HepG2 (cell line): ENCODE measurements around the gene NLRC5.

ENCODE experiments used
- BHLHE40 ChIP-seq: IDR thresholded peaks from 2 replicates; pipeline ENCODE4 v1.6.1; 2011; ENCODE audit warnings: low read length, improper control_type of control experiment
- EZH2 ChIP-seq: conservative IDR thresholded peaks from 2 replicates; pipeline ENCODE4 v1.6.1; 2012; ENCODE audit warnings: mild to moderate bottlenecking, low read depth, low read length, moderate library complexity
- FOXK1 ChIP-seq: sonication (generic); formaldehyde crosslinking; IDR thresholded peaks from 2 replicates; pipeline ENCODE4 v1.4.0; 2020; ENCODE audit warnings: low read depth, missing genetic modification reagents, borderline replicate concordance
- GTF2F1 ChIP-seq: fragments of 150-350 bp; IDR thresholded peaks from 2 replicates; pipeline ENCODE4 v1.6.1; 2014; ENCODE audit warnings: low read length
- JUND ChIP-seq: sonication (generic); formaldehyde crosslinking; IDR thresholded peaks from 2 replicates; pipeline ENCODE4 v1.8.0; 2022; ENCODE audit warnings: mild to moderate bottlenecking, missing genetic modification reagents
- KAT7 ChIP-seq: IDR thresholded peaks from 2 replicates; pipeline ENCODE4 v1.6.1; 2018; ENCODE audit warnings: borderline replicate concordance, missing compliant biosample characterization
- ZNF367 ChIP-seq: sonication (generic); formaldehyde crosslinking; IDR thresholded peaks from 2 replicates; pipeline ENCODE4 v1.4.0; 2020; ENCODE audit warnings: missing genetic modification reagents, borderline replicate concordance
- ZNF383 ChIP-seq: sonication (generic); formaldehyde crosslinking; IDR thresholded peaks from 2 replicates; pipeline ENCODE4 v1.4.0; 2020; ENCODE audit warnings: missing genetic modification reagents, mild to moderate bottlenecking, borderline replicate concordance
- ZNF530 ChIP-seq: sonication (generic); formaldehyde crosslinking; IDR thresholded peaks from 2 replicates; pipeline ENCODE4 v1.5.0; 2020; ENCODE audit warnings: low read depth, mild to moderate bottlenecking, missing genetic modification reagents
- TF ChIP-seq, protein P1 (sequence below): sonication (generic); formaldehyde crosslinking; IDR thresholded peaks from 2 replicates; pipeline ENCODE4 v1.5.0; 2020; ENCODE audit warnings: mild to moderate bottlenecking, missing genetic modification reagents, moderate library complexity
- TF ChIP-seq, protein P2 (sequence below): sonication (generic); formaldehyde crosslinking; IDR thresholded peaks from 2 replicates; pipeline ENCODE4 v1.5.0; 2020; ENCODE audit warnings: missing genetic modification reagents
- TF ChIP-seq, protein P3 (sequence below): sonication (generic); formaldehyde crosslinking; IDR thresholded peaks from 2 replicates; pipeline ENCODE4 v1.4.0; 2020; ENCODE audit warnings: missing genetic modification reagents, mild to moderate bottlenecking, borderline replicate concordance
- TF ChIP-seq, protein P4 (sequence below): sonication (generic); formaldehyde crosslinking; IDR thresholded peaks from 2 replicates; pipeline ENCODE4 v1.4.0; 2020; ENCODE audit warnings: missing genetic modification reagents

DNA sequence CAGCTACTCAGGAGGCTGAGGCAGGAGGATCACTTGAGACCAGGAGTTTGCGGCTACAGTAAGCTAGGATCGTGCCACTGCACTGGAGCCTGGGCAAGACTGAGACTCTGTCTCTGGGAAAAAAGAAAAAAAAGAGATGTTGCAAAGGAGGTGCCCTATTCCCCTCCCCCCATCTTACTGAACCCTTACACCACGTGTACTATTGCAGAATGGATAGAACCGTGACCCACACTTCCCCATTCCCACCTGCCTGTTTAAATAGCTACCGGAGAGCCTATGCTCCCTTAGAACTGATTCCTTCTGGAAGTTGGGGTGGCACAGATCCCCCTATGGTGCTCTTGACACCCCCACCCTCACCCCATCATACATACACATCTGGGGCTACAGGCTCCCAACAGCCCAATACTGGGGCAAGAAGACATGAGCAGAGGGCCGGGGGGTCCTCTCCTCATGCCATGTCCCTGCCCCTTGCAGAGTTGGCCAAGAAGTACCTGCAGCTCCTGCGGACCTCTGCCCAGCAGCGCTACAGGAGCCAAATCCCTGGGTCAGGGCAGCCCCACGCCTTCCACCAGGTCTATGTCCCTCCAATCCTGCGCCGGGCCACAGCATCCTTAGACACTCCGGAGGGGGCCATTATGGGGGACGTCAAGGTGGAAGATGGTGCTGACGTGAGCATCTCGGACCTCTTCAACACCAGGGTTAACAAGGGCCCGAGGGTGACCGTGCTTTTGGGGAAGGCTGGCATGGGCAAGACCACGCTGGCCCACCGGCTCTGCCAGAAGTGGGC, 35.7 kb downstream of the NLRC5 start:
- TF ChIP-seq, protein P1, sequence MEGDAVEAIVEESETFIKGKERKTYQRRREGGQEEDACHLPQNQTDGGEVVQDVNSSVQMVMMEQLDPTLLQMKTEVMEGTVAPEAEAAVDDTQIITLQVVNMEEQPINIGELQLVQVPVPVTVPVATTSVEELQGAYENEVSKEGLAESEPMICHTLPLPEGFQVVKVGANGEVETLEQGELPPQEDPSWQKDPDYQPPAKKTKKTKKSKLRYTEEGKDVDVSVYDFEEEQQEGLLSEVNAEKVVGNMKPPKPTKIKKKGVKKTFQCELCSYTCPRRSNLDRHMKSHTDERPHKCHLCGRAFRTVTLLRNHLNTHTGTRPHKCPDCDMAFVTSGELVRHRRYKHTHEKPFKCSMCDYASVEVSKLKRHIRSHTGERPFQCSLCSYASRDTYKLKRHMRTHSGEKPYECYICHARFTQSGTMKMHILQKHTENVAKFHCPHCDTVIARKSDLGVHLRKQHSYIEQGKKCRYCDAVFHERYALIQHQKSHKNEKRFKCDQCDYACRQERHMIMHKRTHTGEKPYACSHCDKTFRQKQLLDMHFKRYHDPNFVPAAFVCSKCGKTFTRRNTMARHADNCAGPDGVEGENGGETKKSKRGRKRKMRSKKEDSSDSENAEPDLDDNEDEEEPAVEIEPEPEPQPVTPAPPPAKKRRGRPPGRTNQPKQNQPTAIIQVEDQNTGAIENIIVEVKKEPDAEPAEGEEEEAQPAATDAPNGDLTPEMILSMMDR, result no peak
- TF ChIP-seq JUND (CRISPR knock-in tag) (no peak), GTF2F1 (no peak), ZNF367 (CRISPR knock-in tag) (no peak), ZNF383 (no peak), EZH2 (no peak), ZNF530 (CRISPR knock-in tag) (no peak), BHLHE40 (no peak), FOXK1 (CRISPR knock-in tag) (no peak), KAT7 (no peak)
- TF ChIP-seq, protein P2, sequence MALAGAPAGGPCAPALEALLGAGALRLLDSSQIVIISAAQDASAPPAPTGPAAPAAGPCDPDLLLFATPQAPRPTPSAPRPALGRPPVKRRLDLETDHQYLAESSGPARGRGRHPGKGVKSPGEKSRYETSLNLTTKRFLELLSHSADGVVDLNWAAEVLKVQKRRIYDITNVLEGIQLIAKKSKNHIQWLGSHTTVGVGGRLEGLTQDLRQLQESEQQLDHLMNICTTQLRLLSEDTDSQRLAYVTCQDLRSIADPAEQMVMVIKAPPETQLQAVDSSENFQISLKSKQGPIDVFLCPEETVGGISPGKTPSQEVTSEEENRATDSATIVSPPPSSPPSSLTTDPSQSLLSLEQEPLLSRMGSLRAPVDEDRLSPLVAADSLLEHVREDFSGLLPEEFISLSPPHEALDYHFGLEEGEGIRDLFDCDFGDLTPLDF (CRISPR knock-in tag), result no peak
- TF ChIP-seq, protein P3, sequence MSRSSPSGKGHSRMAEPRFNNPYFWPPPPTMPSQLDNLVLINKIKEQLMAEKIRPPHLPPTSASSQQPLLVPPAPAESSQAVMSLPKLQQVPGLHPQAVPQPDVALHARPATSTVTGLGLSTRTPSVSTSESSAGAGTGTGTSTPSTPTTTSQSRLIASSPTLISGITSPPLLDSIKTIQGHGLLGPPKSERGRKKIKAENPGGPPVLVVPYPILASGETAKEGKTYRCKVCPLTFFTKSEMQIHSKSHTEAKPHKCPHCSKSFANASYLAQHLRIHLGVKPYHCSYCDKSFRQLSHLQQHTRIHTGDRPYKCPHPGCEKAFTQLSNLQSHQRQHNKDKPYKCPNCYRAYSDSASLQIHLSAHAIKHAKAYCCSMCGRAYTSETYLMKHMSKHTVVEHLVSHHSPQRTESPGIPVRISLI, result no peak
- TF ChIP-seq, protein P4, sequence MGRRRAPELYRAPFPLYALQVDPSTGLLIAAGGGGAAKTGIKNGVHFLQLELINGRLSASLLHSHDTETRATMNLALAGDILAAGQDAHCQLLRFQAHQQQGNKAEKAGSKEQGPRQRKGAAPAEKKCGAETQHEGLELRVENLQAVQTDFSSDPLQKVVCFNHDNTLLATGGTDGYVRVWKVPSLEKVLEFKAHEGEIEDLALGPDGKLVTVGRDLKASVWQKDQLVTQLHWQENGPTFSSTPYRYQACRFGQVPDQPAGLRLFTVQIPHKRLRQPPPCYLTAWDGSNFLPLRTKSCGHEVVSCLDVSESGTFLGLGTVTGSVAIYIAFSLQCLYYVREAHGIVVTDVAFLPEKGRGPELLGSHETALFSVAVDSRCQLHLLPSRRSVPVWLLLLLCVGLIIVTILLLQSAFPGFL (CRISPR knock-in tag), result no peak
